Measurements from ENCODE around the gene CASP2. TPM values are rescaled to one million over a fixed set of nuclear protein-coding genes. Genes with fewer than 3 reads are reported as not detected.

Gene CASP2
- total RNA-seq, 1 experiment from 2014 or later = 67.2 TPM

DNA sequence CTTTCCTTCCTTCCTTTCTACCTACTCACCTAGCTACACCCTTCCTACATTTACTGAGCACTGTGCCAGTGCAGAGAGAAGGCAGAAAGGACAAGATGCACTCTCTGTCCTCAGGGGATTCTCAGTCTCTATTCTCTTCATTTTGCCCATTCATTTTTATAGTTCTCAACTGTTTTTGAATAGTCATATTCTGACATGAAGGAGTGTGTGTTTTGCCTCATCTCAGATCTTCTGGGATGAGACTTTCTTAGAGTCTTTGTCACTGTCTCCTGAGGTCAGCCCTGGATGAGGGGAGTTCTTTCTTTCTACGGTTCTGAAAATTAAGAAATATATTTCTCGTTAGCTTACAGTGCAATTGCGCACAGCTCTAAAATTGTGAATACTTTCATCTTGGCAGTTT lies 49.1 kb downstream of the CASP2 start:
- no peaks in the 10 kb centered on the region for H3K36me3 ChIP-seq (ENCODE audit: low read depth)
- peaks cover 6% of the 10 kb centered on the region for H3F3A ChIP-seq (ENCODE audit: insufficient read depth, low read depth)
- DNase-seq = no peak
- ChIA-PET CTCF (no interaction called here), POLR2A (ENCODE audit: unreplicated experiment) (no interaction called here)
- H3K4me3 ChIP-seq = no peak overlapping the region
- no peaks in the 10 kb centered on the region for H3K9me3 ChIP-seq (ENCODE audit: insufficient read depth, low read depth)
- TF ChIP-seq EZH2 (IDR thresholded peaks at IDR 0.05; ENCODE audit: low read depth) = no peak
- TF ChIP-seq, protein P1, sequence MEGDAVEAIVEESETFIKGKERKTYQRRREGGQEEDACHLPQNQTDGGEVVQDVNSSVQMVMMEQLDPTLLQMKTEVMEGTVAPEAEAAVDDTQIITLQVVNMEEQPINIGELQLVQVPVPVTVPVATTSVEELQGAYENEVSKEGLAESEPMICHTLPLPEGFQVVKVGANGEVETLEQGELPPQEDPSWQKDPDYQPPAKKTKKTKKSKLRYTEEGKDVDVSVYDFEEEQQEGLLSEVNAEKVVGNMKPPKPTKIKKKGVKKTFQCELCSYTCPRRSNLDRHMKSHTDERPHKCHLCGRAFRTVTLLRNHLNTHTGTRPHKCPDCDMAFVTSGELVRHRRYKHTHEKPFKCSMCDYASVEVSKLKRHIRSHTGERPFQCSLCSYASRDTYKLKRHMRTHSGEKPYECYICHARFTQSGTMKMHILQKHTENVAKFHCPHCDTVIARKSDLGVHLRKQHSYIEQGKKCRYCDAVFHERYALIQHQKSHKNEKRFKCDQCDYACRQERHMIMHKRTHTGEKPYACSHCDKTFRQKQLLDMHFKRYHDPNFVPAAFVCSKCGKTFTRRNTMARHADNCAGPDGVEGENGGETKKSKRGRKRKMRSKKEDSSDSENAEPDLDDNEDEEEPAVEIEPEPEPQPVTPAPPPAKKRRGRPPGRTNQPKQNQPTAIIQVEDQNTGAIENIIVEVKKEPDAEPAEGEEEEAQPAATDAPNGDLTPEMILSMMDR (conservative IDR thresholded peaks at IDR 0.05) = no peak
- peaks cover 21% of the 10 kb centered on the region for H3K4me1 ChIP-seq (replicated peaks; ENCODE audit: insufficient read depth)
- no peak overlapping the region for H2AFZ ChIP-seq
- BruUV-seq (replicated peaks) = no TSS peak
- intact Hi-C loops (cut with micrococcal nuclease; ENCODE audit: unreplicated experiment) = no loop called here
- H3K27ac ChIP-seq = no peak overlapping the region
- H3K9me2 ChIP-seq (ENCODE audit: insufficient read depth) = no peaks in the 10 kb centered on the region
- H3K4me2 ChIP-seq = no peak overlapping the region
- H4K20me1 ChIP-seq (ENCODE audit: insufficient read depth) = no peaks in the 10 kb centered on the region
- no peaks in the 10 kb centered on the region for H3K79me2 ChIP-seq (ENCODE audit: low read depth)
- H3K27me3 ChIP-seq (ENCODE audit: insufficient read depth, low read depth) = no peaks in the 10 kb centered on the region

DNA sequence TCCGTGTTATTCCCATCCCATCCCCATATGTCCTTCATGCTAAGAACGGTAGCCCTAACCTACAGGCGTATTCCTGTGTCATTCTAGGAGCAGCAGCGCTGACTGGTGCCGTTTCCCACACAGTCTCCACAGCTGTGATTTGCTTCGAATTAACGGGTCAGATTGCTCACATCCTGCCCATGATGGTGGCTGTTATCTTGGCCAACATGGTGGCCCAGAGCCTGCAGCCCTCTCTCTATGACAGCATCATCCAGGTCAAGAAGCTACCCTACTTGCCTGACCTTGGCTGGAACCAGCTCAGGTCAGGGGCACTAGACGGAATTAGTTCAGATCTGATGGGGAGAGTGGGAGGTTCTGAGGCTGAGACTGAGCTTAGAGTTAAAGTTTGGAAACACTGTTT lies 53.7 kb downstream of the CASP2 start:
- Histone ChIP-seq H3F3A (ENCODE audit: insufficient read depth, low read depth) (no peaks in the 10 kb centered on the region), H3K4me3 (no peak overlapping the region), H3K36me3 (ENCODE audit: low read depth) (no peaks in the 10 kb centered on the region), H3K27ac (no peak overlapping the region), H3K4me1 (replicated peaks; ENCODE audit: insufficient read depth) (no peaks in the 10 kb centered on the region), H3K9me3 (ENCODE audit: insufficient read depth, low read depth) (no peaks in the 10 kb centered on the region), H3K9me2 (ENCODE audit: insufficient read depth) (no peaks in the 10 kb centered on the region), H2AFZ (no peak overlapping the region), H3K79me2 (ENCODE audit: low read depth) (no peaks in the 10 kb centered on the region), H3K27me3 (ENCODE audit: insufficient read depth, low read depth) (no peaks in the 10 kb centered on the region), H4K20me1 (ENCODE audit: insufficient read depth) (no peaks in the 10 kb centered on the region), H3K4me2 (no peak overlapping the region)
- BruUV-seq (replicated peaks) = no TSS peak
- CTCF ChIA-PET = no interaction called here
- POLR2A ChIA-PET (ENCODE audit: unreplicated experiment) = interaction anchor here (0.5 kb wide), 1 partner anchor 32 kb away, joined by 7 read pairs; no protein-coding TSS in a partner anchor
- intact Hi-C loops (cut with micrococcal nuclease; ENCODE audit: unreplicated experiment) = no loop called here
- TF ChIP-seq, protein P1 (conservative IDR thresholded peaks at IDR 0.05) = no peak
- no peak for TF ChIP-seq EZH2 (IDR thresholded peaks at IDR 0.05; ENCODE audit: low read depth)
- DNase-seq = no peak

DNA sequence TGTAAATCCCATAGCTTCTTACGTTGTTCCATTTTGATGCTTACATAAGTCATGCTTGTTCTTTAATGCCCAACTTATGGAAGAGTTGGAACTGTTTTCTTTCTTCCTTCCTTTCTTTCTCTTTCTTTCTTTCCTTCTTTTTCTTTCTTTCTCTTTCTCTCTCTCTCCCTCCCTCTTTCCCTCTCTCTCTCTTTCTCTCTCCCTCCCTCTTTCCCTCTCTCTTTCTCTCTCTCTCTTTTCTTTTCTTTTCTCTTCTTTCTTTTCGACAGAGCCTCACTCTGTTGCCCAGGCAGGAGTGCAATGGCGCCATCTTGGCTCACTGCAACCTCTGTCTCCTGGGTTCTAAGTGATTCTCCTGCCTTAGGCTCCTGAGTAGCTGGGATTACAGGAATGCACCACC lies 55.4 kb downstream of the CASP2 start:
- no peaks in the 10 kb centered on the region for H3K9me2 ChIP-seq (ENCODE audit: insufficient read depth)
- intact Hi-C loops (cut with micrococcal nuclease; ENCODE audit: unreplicated experiment) = no loop called here
- H4K20me1 ChIP-seq (ENCODE audit: insufficient read depth) = no peaks in the 10 kb centered on the region
- no peak overlapping the region for H3K4me3 ChIP-seq
- DNase-seq = no peak
- POLR2A ChIA-PET (ENCODE audit: unreplicated experiment) = no interaction called here
- H3K27me3 ChIP-seq (ENCODE audit: insufficient read depth, low read depth) = no peaks in the 10 kb centered on the region; the same call in none of the 2 replicates
- no peaks in the 10 kb centered on the region for H3K9me3 ChIP-seq (ENCODE audit: insufficient read depth, low read depth)
- no peaks in the 10 kb centered on the region for H3K36me3 ChIP-seq (ENCODE audit: low read depth)
- no peaks in the 10 kb centered on the region for H3K79me2 ChIP-seq (ENCODE audit: low read depth)
- H3K4me2 ChIP-seq = no peak overlapping the region
- TF ChIP-seq EZH2 (IDR thresholded peaks at IDR 0.05; ENCODE audit: low read depth) = no peak
- TF ChIP-seq, protein P1 (conservative IDR thresholded peaks at IDR 0.05) = no peak
- H2AFZ ChIP-seq = no peak overlapping the region
- CTCF ChIA-PET = no interaction called here
- H3F3A ChIP-seq (ENCODE audit: insufficient read depth, low read depth) = no peaks in the 10 kb centered on the region
- no peaks in the 10 kb centered on the region for H3K4me1 ChIP-seq (replicated peaks; ENCODE audit: insufficient read depth)
- H3K27ac ChIP-seq = no peak overlapping the region
- BruUV-seq (replicated peaks) = no TSS peak
